Tibial nerve (tissue), 4 donors: ENCODE data around the gene UBLCP1. TPM values are rescaled to one million over a fixed set of nuclear protein-coding genes. Genes with fewer than 3 reads are reported as not detected.
"Not testable (repeated sequence)": the region's sequence is repeated elsewhere in the genome, so short reads cannot be mapped to it uniquely, and the experiment has no call there.

Experiments used
- DNase-seq, 2 donors: peaks; one replicate each; pipeline ENCODE4 v3.0.0-alpha.2; 2019; ENCODE audit warnings: low spot score in 2 of 2
- H3K27ac ChIP-seq, 4 donors: fragments of 200-600 bp; sonication (generic) in 3 of 4; one replicate each; pipeline ENCODE4 v1.5.1; 2017 to 2019; ENCODE audit warnings: mild to moderate bottlenecking in 1 of 4
- H3K27me3 ChIP-seq, 2 donors: fragments of 200-600 bp; sonication (generic) in 1 of 2; one replicate each; pipeline versions ENCODE4 v1.5.1 to v1.6.0; 2017 to 2019
- H3K36me3 ChIP-seq, 3 donors: fragments of 200-600 bp; sonication (generic); one replicate each; pipeline ENCODE4 v1.5.1; 2018 to 2019
- H3K4me1 ChIP-seq, 4 donors: fragments of 200-600 bp; sonication (generic) in 3 of 4; one replicate each; pipeline ENCODE4 v1.5.1; 2017 to 2019
- H3K4me3 ChIP-seq, 4 donors: fragments of 200-600 bp; sonication (generic) in 3 of 4; one replicate each; pipeline ENCODE4 v1.5.1; 2017 to 2019; ENCODE audit warnings: mild to moderate bottlenecking in 1 of 4, moderate library complexity in 1 of 4
- H3K9me3 ChIP-seq, 4 donors: fragments of 200-600 bp; sonication (generic) in 3 of 4; one replicate each; pipeline ENCODE4 v1.5.1; 2017 to 2019
- EP300 ChIP-seq, 2 donors: sonication (generic); formaldehyde crosslinking; IDR thresholded peaks; one replicate each; pipeline ENCODE4 v1.6.1; 2017; ENCODE audit warnings: antibody characterized with exemption in 2 of 2, mild to moderate bottlenecking in 1 of 2
- POLR2A ChIP-seq, 2 donors: fragments of 450-650 bp; IDR thresholded peaks; one replicate each; pipeline ENCODE4 v1.6.1; 2017; ENCODE audit warnings: antibody characterized with exemption in 2 of 2, mild to moderate bottlenecking in 2 of 2, moderate library complexity in 2 of 2
- WGBS, 2 donors: methylation state at CpG; one replicate each; pipeline ENCODE4 v1.1.5; 2018; 5-methylcytosine and 5-hydroxymethylcytosine counted together
- total RNA-seq, 4 donors: library from RNA; depleted of rRNA; stranded (reverse); fragments of >200 nt; gene quantifications; one replicate each; pipeline ENCODE4 v1.1.0, GENCODE V29; 2016
- TF ChIP-seq, protein P1 (sequence below), 5 experiments: fragments of 200-600 bp in 3 of 5; fragments of 450-650 bp in 2 of 5; sonication (generic) in 3 of 5; IDR thresholded peaks; one replicate each; pipeline ENCODE4 v1.5.1; 2016 to 2019; ENCODE audit warnings: antibody characterized with exemption in 5 of 5, mild to moderate bottlenecking in 3 of 5, moderate library complexity in 2 of 5

The UBLCP1 gene
- total RNA-seq, 4 donors from 2014 or later, result 12.4 to 30.1 (median 21.4) TPM

DNA sequence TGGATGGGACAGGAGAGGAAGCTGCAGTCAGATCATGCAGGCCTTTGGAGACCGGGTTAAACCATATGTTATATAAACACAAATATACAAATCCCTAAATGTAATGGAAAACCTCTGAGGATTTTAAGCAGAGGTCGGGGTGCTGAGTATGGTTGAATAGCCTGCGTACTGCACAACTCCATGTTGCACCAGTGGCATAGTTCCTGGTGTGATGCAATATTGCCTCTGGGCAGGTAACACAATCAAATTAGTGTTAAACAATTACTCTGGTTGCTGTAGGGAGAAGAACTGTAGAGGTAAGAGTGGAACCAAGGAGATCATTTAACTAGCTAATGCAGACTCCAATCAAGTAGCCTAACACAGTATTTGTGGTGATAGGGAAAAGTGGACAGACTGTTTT is 32.4 kb upstream of the UBLCP1 start:
- H3K27ac ChIP-seq, result no peak overlapping the region
- WGBS, 2 donors, result 67 to 78% methylated on average over 3 of the region's 3 CpGs
- no peaks in the 10 kb centered on the region for H3K27me3 ChIP-seq
- H3K4me3 ChIP-seq, result no peak overlapping the region
- no peak for DNase-seq
- H3K36me3 ChIP-seq, result no peaks in the 10 kb centered on the region
- TF ChIP-seq POLR2A (IDR thresholded peaks at IDR 0.05), result no peak
- no peak for TF ChIP-seq EP300 (IDR thresholded peaks at IDR 0.05)
- TF ChIP-seq, protein P1, sequence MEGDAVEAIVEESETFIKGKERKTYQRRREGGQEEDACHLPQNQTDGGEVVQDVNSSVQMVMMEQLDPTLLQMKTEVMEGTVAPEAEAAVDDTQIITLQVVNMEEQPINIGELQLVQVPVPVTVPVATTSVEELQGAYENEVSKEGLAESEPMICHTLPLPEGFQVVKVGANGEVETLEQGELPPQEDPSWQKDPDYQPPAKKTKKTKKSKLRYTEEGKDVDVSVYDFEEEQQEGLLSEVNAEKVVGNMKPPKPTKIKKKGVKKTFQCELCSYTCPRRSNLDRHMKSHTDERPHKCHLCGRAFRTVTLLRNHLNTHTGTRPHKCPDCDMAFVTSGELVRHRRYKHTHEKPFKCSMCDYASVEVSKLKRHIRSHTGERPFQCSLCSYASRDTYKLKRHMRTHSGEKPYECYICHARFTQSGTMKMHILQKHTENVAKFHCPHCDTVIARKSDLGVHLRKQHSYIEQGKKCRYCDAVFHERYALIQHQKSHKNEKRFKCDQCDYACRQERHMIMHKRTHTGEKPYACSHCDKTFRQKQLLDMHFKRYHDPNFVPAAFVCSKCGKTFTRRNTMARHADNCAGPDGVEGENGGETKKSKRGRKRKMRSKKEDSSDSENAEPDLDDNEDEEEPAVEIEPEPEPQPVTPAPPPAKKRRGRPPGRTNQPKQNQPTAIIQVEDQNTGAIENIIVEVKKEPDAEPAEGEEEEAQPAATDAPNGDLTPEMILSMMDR (IDR thresholded peaks at IDR 0.05), result no peak
- H3K9me3 ChIP-seq, result no peaks in the 10 kb centered on the region
- no peaks in the 10 kb centered on the region for H3K4me1 ChIP-seq

- 95 to 96% methylated on average over 2 of the region's 2 CpGs for WGBS, 2 donors
- TF ChIP-seq EP300 (IDR thresholded peaks at IDR 0.05), result no peak
- no peak for TF ChIP-seq POLR2A (IDR thresholded peaks at IDR 0.05)
- TF ChIP-seq, protein P1 (IDR thresholded peaks at IDR 0.05), result no peak
- DNase-seq, result no peak
These were observed 31.9 kb upstream of the UBLCP1 start for GRCh38 chr5:159231167-159231566.

DNA sequence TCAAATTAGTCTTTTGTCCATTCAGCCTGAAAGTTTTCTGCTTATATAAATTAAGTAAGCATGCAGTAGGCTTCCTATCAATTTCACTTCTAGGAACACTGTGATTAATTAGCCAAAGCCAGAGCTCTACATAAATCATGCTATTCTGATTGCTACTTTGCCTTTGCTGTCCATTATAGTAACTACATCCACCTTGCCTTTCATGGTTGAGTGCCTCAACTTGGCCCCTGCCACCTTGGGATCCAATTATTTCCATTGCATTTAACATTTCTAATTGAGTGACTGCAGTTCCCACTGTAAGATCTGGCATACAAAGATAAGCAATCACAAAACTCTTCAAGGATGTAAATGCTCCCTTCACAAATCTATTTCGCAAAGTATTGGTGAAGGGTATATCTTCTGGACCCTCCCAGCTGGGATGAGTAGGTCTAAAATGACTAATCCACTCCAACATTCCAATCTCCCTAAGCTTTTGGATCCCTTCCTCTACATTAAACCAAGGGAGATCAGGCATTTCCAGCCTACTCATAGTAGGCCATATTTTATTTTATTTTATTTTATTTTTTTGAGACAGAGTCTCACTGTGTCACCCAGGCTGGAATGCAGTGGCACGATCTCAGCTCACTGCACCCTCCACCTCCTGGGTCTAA is 27.1 kb upstream of the UBLCP1 start:
- H3K27me3 ChIP-seq, H3K27ac ChIP-seq, H3K4me1 ChIP-seq, DNase-seq, H3K4me3 ChIP-seq, H3K9me3 ChIP-seq, H3K36me3 ChIP-seq: not testable (repeated sequence)
- 91 to 95% methylated on average over 2 of the region's 2 CpGs for WGBS, 2 donors

More at GRCh38 chr5:159231167-159231566, 31.9 kb upstream of the UBLCP1 start:
- no peaks in the 10 kb centered on the region for H3K4me1 ChIP-seq
- no peaks in the 10 kb centered on the region for H3K36me3 ChIP-seq
- no peak overlapping the region for H3K27ac ChIP-seq
- no peaks in the 10 kb centered on the region for H3K9me3 ChIP-seq
- H3K4me3 ChIP-seq, result no peak overlapping the region
- H3K27me3 ChIP-seq, result no peaks in the 10 kb centered on the region

- Histone ChIP-seq H3K9me3 (no peaks in the 10 kb centered on the region), H3K27me3 (peaks cover 0 to 5% of the 10 kb centered on the region in 2 donors), H3K27ac (no peak overlapping the region), H3K36me3 (no peaks in the 10 kb centered on the region), H3K4me3 (no peak overlapping the region), H3K4me1 (no peaks in the 10 kb centered on the region)
- 75 to 78% methylated on average over 4 of the region's 4 CpGs for WGBS, 2 donors
- no peak for DNase-seq
- TF ChIP-seq EP300 (IDR thresholded peaks at IDR 0.05) (no peak), POLR2A (IDR thresholded peaks at IDR 0.05) (no peak)
- TF ChIP-seq, protein P1 (IDR thresholded peaks at IDR 0.05), result no peak
These were observed 22.7 kb upstream of the UBLCP1 start for GRCh38 chr5:159240301-159240870.

DNA sequence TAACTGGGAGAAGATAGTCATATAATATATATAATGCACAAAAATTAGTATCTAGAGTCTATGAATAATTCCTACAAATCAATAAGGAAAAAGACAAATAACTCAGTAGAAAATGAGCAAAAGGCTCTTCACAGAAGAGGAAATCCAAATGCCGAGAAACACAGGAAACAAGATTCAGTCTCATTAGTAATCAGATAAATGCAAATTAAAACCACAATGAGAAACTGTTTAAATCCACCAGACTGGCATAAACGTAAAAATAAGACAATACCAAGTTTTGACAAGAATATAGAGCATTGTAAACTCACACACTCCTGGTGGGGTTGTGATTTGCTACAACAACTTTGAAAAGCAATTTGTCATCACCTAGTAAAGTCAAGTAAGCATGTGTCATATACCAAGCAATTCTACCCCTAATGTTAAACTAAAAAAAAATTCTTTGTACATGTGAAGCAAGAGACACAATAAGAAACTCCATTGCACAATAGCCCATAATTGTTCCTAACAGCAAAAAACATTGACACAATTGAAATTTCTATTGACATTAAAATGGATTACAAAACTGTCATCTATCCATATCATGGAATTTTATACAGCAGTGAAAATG is 21.0 kb upstream of the UBLCP1 start:
- 41 to 43% methylated on average over 2 of the region's 2 CpGs for WGBS, 2 donors
- H3K9me3 ChIP-seq, result no peaks in the 10 kb centered on the region
- TF ChIP-seq POLR2A (IDR thresholded peaks at IDR 0.05) (no peak), EP300 (IDR thresholded peaks at IDR 0.05) (no peak)
- TF ChIP-seq, protein P1 (IDR thresholded peaks at IDR 0.05), result no peak
- no peaks in the 10 kb centered on the region for H3K36me3 ChIP-seq
- H3K4me3 ChIP-seq, result no peak overlapping the region
- peaks cover 0 to 12% of the 10 kb centered on the region in 2 donors for H3K27me3 ChIP-seq
- DNase-seq, result no peak
- no peak overlapping the region for H3K27ac ChIP-seq
- no peaks in the 10 kb centered on the region for H3K4me1 ChIP-seq
